Measurements from ENCODE around the gene PLEKHG4B. TPM values are rescaled to one million over a fixed set of nuclear protein-coding genes. Genes with fewer than 3 reads are reported as not detected.

Gene PLEKHG4B
- total and polyA plus RNA-seq, 2 of the 8 experiments (the other 6 are each of a cell fraction or from before 2014, with no cell fraction given), result 31.1 to 43.6 TPM

- POLR2A ChIA-PET (ENCODE audit: partially characterized antibody), result interaction anchor here (1.1 to 4.0 kb wide), 3 partner anchors 9 to 41 kb away, joined by 3 to 15 read pairs (median 5); no protein-coding TSS in a partner anchor
- Histone ChIP-seq H3K27me3 (replicated peaks in 1 of 4; ENCODE audit: control insufficient read depth in 3 of 4, extremely low read depth in 1 of 4, insufficient read depth in 3 of 4, low read length in 3 of 4) (no peaks in the 10 kb centered on the region), H4K91ac (replicated peaks; ENCODE audit: insufficient read length, low read length) (no peak overlapping the region), H4K20me1 (replicated peaks in 1 of 2; ENCODE audit: control insufficient read depth in 1 of 2, insufficient read depth in 2 of 2, low read length in 2 of 2) (peaks cover 0 to 5% of the 10 kb centered on the region in 2 experiments), H3K9ac (replicated peaks in 1 of 4; ENCODE audit: extremely low read depth in 1 of 4, low read depth in 3 of 4, low read length in 3 of 4) (no peak overlapping the region), H3K23me2 (ENCODE audit: low read depth, low read length) (0 out of 2 replicates have a peak, but pooled peaks cover 3% of the 10 kb centered on the region), H2BK12ac (ENCODE audit: low read depth, low read length) (no peak overlapping the region), H4K5ac (ENCODE audit: insufficient read length, low read depth, low read length) (no peak overlapping the region), H2AFZ (ENCODE audit: low read length) (no peak overlapping the region), H3K9me3 (ENCODE audit: insufficient read depth in 2 of 2, low read depth in 1 of 2, low read length in 1 of 2) (peaks cover 8 to 18% of the 10 kb centered on the region in 2 experiments; a peak in 3 of 4 replicates), H3K4me2 (ENCODE audit: insufficient read depth in 1 of 2, low read depth in 2 of 2, low read length in 2 of 2) (no peak overlapping the region), H3K23ac (ENCODE audit: insufficient read length) (no peak overlapping the region), H2AK5ac (ENCODE audit: low read depth, low read length) (no peak overlapping the region), H3K27ac (ENCODE audit: low read depth, low read length) (no peak overlapping the region), H4K8ac (ENCODE audit: extremely low read depth, insufficient read depth, low read length) (no peak overlapping the region), H3K4me3 (ENCODE audit: extremely low read depth in 1 of 4, insufficient read depth in 2 of 4, low read depth in 3 of 4, low read length in 4 of 4) (no peak overlapping the region), H3K56ac (replicated peaks; ENCODE audit: insufficient read length, low read depth, low read length) (no peak overlapping the region), H3K14ac (ENCODE audit: insufficient read length) (no peak overlapping the region), H3K36me3 (ENCODE audit: control insufficient read depth in 2 of 4, insufficient read depth in 4 of 4, low read length in 3 of 4) (peaks cover 8 to 63% (median 44%) of the 10 kb centered on the region in 4 experiments; a peak in 7 of 8 replicates), H3K79me2 (ENCODE audit: control insufficient read depth in 1 of 2, insufficient read depth in 2 of 2, low read length in 2 of 2) (no peaks in the 10 kb centered on the region), H2BK5ac (ENCODE audit: low read depth, low read length) (no peak overlapping the region), H3K4me1 (replicated peaks in 1 of 4; ENCODE audit: control insufficient read depth in 3 of 4, insufficient read depth in 4 of 4, low read length in 3 of 4) (no peaks in the 10 kb centered on the region), H3K18ac (ENCODE audit: extremely low read depth, low read length) (no peak overlapping the region), H2BK20ac (ENCODE audit: low read length) (no peak overlapping the region), H2BK120ac (replicated peaks; ENCODE audit: low read depth, low read length) (no peak overlapping the region), H2BK15ac (ENCODE audit: low read length) (no peak overlapping the region), H3K79me1 (ENCODE audit: low read depth, low read length) (no peaks in the 10 kb centered on the region), H3K4ac (replicated peaks; ENCODE audit: insufficient read length, low read depth, low read length) (no peak overlapping the region)
- no peak for FAIRE-seq
- WGBS, 2 experiments (ENCODE audit: extremely low coverage in 1 of 2, insufficient coverage in 1 of 2, insufficient read length in 1 of 2, insufficient replicate concordance in 2 of 2, low coverage in 1 of 2, low lambda C conversion rate in 2 of 2, missing lambda C conversion rate in 1 of 2), result 92% methylated on average over 6 of the region's 7 CpGs; no CpG with 5 or more reads in 1 of the 2 experiments
- DNase-seq (ENCODE audit: low read depth in 1 of 2, low spot score in 2 of 2), result peak in 1 of 2 experiments; percentile 27
- CTCF ChIA-PET (ENCODE audit: partially characterized antibody), result interaction anchor here (0.6 to 0.7 kb wide), 2 partner anchors 15 to 26 kb away, joined by 3 read pairs; no protein-coding TSS in a partner anchor
- peak; percentile 49; the same call in 1 of the 2 replicates for TF ChIP-seq POLR2AphosphoS5 (IDR thresholded peaks at IDR 0.05; ENCODE audit: low read depth, low read length)
- no peak for TF ChIP-seq POLR2A (IDR thresholded peaks at IDR 0.05; ENCODE audit: control extremely low read depth in 1 of 2, low read depth in 2 of 2, low read length in 2 of 2)
- TF ChIP-seq GTF2F1 (IDR thresholded peaks at IDR 0.05; ENCODE audit: borderline replicate concordance, low read depth, low read length), result no peak
Observed at GRCh38 chr5:145585-146323, 53.8 kb downstream of the PLEKHG4B start.
